Measurements from ENCODE around the gene PCDHGC4.

Gene PCDHGC4

DNA sequence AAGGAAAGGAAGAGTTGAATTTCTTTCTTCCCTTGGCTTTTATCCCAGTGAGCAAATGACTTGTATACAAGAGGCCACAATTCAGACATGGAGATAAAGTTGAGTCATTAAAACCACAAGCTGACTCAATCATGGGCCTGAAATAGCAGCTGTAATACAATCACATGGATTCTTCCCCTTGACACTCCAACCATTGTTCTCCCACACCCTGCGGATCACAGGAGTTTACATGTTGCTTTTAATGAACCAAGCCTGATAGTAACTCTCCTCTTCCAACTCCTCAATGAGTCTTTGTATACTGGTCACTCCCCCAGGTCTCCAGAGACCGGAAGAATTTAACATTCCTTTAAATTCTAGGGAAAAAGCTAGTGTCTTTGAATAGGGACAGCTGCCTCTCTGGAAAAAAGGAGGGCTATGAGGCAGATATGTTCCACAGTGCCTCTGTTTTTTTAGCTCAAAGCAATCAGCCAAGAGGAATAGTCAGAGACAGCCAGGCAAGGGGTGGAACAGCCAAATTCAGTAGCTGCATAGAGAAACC is 36.5 kb downstream of the PCDHGC4 start:
- no peak overlapping the region for H3K4me3 ChIP-seq (replicated peaks; ENCODE audit: low read depth, low read length)
- TF ChIP-seq CTCF (IDR thresholded peaks at IDR 0.05; ENCODE audit: low read depth, low read length, missing control alignments): no peak

DNA sequence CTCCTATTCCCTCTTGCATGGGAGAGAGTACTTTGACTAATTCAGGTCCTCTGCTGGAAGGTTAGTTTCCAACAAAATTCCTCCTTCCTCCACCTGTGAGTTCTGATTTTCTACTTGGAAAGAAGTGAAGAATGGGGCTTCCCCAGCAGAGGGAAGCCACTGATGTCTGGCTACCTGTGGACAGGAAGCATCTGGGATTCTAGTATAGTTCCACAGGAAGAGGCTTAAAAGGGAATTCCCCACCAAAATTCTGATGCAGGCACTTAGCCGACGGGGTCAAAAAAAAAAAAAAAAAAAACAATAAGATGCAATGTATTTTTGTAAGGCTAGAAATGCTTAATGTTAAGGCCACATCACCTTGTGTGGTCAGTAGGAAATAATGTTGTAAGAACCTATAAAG is 37.5 kb downstream of the PCDHGC4 start:
- TF ChIP-seq CTCF (IDR thresholded peaks at IDR 0.05; ENCODE audit: low read depth, low read length, missing control alignments): no peak
- DNase-seq (ENCODE audit: extremely low read depth, low read depth): no peak
- no peak overlapping the region for H3K4me3 ChIP-seq (replicated peaks; ENCODE audit: low read depth, low read length)

More for the DNA sequence above, 36.5 kb downstream of the PCDHGC4 start:
- DNase-seq (ENCODE audit: extremely low read depth, low read depth): peak; percentile 98

- no peak for DNase-seq (ENCODE audit: extremely low read depth, low read depth)
- no peak for TF ChIP-seq CTCF (IDR thresholded peaks at IDR 0.05; ENCODE audit: low read depth, low read length, missing control alignments)
- no peak overlapping the region for H3K4me3 ChIP-seq (replicated peaks; ENCODE audit: low read depth, low read length)
Measured at GRCh38 chr5:141523991-141524390, 39.2 kb downstream of the PCDHGC4 start.

GRCh38 chr5:141524604-141525597 is 40.1 kb downstream of the PCDHGC4 start:
- DNase-seq (ENCODE audit: extremely low read depth, low read depth): peak; percentile 98
- peak overlapping the region; percentile 4; the same call in 1 of the 2 replicates for H3K4me3 ChIP-seq (replicated peaks; ENCODE audit: low read depth, low read length)
- TF ChIP-seq CTCF (IDR thresholded peaks at IDR 0.05; ENCODE audit: low read depth, low read length, missing control alignments): peak; percentile 99

DNA sequence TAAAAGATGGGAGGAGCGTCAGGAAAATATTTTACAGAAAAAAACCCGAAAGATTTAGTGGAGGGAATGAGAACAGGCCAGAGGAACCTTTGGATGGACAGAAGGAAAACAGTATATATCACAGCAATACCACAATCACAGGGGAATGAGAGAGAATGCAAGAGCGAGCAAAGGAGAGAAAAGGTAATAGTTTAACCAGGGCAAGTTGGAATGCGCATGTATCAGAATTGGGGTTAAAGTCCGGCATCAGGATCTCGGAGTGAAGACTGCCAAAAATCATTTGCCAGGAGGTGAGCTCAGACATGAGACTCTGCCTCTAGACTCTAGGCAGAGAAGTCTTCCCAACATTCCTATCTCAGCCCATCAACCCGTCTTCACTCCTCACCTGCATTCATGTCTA is 40.8 kb downstream of the PCDHGC4 start:
- DNase-seq (ENCODE audit: extremely low read depth, low read depth): no peak
- no peak for TF ChIP-seq CTCF (IDR thresholded peaks at IDR 0.05; ENCODE audit: low read depth, low read length, missing control alignments)
- H3K4me3 ChIP-seq (replicated peaks; ENCODE audit: low read depth, low read length): no peak overlapping the region; the same call in 1 of the 2 replicates

DNA sequence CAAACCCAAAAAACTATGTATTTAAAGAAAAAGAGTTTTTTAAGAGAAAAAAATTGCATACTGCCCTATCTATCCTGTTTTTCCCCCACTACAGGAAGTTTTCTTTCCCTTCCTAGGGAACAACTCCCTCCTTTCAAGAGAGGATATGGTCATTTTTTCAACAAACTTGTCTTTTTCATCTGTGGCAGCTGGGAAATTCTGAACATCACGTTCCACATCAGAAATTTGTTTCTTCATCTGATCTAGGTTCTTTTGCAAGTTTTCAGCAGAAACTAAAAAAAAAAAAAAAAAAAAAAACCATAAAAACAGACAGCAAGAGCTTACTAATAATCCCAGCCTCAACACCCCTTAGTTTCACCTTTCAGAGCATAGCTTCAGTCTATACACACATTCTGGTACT is 42.6 kb downstream of the PCDHGC4 start:
- TF ChIP-seq CTCF (IDR thresholded peaks at IDR 0.05; ENCODE audit: low read depth, low read length, missing control alignments): no peak
- H3K4me3 ChIP-seq (replicated peaks; ENCODE audit: low read depth, low read length): no peak overlapping the region
- no peak for DNase-seq (ENCODE audit: extremely low read depth, low read depth)

Measured in HFF-Myc (cell line).